GM18526 (cell line): Measurements from ENCODE around the gene TADA1.

Experiments used
- POLR2A ChIP-seq: IDR thresholded peaks from 3 replicates; pipeline ENCODE4 v1.6.1; 2011; ENCODE audit not compliant: insufficient read length; ENCODE audit errors: extremely low read depth

Gene TADA1

GRCh38 chr1:166839600-166840308, 36.3 kb downstream of the TADA1 start:
- TF ChIP-seq POLR2A, result no peak

GRCh38 chr1:166838766-166839599, 37.1 kb downstream of the TADA1 start, which contains the start of gene POGK:
Gene POGK, plus strand, starts transcription at chr1:166839475. Its CDS starts 1,482 bp downstream, at chr1:166840957.
- peak; percentile 76 for TF ChIP-seq POLR2A

- TF ChIP-seq POLR2A, result no peak
Observed at GRCh38 chr1:166836733-166837132, 39.3 kb downstream of the TADA1 start.

- no peak for TF ChIP-seq POLR2A
Observed at GRCh38 chr1:166827426-166827825, 48.6 kb downstream of the TADA1 start.

GRCh38 chr1:166822385-166822784, 53.7 kb downstream of the TADA1 start:
- no peak for TF ChIP-seq POLR2A

- TF ChIP-seq POLR2A, result no peak
Observed at GRCh38 chr1:166819974-166820373, 56.1 kb downstream of the TADA1 start.

- TF ChIP-seq POLR2A, result no peak
Observed at GRCh38 chr1:166814611-166815010, 61.5 kb downstream of the TADA1 start.

- no peak for TF ChIP-seq POLR2A
Observed at GRCh38 chr1:166813508-166814223, 62.4 kb downstream of the TADA1 start.

- TF ChIP-seq POLR2A, result no peak
Observed at GRCh38 chr1:166811691-166812090, 64.4 kb downstream of the TADA1 start.

GRCh38 chr1:166808952-166809351, 67.1 kb downstream of the TADA1 start:
- TF ChIP-seq POLR2A, result no peak
